HG03520 (cell line): ENCODE results near the gene STAT5A.
"Not testable (repeated sequence)": the region's sequence is repeated elsewhere in the genome, so short reads cannot be mapped to it uniquely, and the experiment has no call there.

ENCODE experiments used
- ATAC-seq: cut with Tn5 transposase; IDR thresholded peaks from one replicate; pipeline ENCODE4 v1.9.1; 2021; ENCODE audit warnings: mild to moderate bottlenecking, moderate library complexity; ENCODE audit not compliant: unreplicated experiment

STAT5A gene

DNA sequence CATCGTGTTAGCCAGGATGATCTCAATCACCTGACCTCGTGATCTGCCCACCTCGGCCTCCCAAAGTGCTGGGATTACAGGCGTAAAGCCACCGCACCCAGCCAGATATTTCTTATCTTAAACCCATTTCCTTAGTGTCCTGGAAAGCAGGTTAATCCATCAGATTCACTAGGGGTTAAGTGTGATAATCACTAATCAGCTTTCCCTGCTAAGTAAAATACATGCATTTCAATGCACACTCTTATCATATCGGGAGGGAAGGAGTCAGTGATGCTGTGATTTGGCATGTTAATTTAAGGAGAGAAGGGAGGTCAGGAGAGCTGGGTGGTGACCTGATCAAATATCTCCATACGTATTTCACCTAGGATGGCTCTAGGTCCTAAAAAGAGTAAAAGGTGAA, 70.8 kb downstream of the STAT5A start:
- no peak for ATAC-seq

DNA sequence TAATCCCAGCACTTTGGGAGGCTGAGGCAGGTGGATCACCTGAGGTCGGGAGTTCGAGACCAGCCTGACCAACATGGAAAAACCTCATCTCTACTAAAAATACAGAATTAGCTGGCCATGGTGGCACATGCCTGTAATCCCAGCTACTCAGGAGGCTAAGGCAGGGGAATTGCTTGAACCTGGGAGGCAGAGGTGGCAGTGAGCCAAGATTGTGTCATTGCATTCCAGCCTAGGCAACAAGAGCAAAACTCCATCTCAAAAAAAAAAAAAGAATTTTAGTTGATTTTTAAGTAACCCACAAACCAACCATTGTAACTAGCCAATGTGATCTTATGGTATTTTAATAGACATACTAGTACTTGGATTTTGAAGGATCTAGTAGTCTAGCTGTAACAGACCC, 72.1 kb downstream of the STAT5A start:
- not testable (repeated sequence) for ATAC-seq
